Cardiac septum (tissue), 1 donor: ENCODE results near the gene DPP9. TPM values are rescaled to one million over a fixed set of nuclear protein-coding genes. Genes with fewer than 3 reads are reported as not detected.
"Not testable (repeated sequence)": the region's sequence is repeated elsewhere in the genome, so short reads cannot be mapped to it uniquely, and the experiment has no call there.

ENCODE experiments used
- DNase-seq: peaks from one replicate; pipeline ENCODE4 v3.0.0-alpha.2; 2020; ENCODE audit warnings: low spot score
- intact Hi-C: fragments of 100-400 bp; cut with DNase I; formaldehyde crosslinking; loops from one replicate; pipeline ENCODE4 v1.14.0; 2022
- long read RNA-seq: library from polyadenylated mRNA; unstranded; transcript quantifications from one replicate; pipeline ENCODE4 v2.0.0, GENCODE V29; 2021
- total RNA-seq: library from RNA; stranded (reverse); fragmentation: NEBNext Ultra II Directional; extraction: Animal tissue kit (Norgen Biotek cat#: 25700); gene quantifications from one replicate; pipeline ENCODE4 v1.2.1, GENCODE V29; 2021
- donor health status: DM: no; HTN: no; CAD: no.

The DPP9 gene
- 39.0 TPM for total RNA-seq
- long read RNA-seq, full-length matches to known transcripts, result 12 of 84 reads
- long read RNA-seq, partial matches to known transcripts, result 41 of 84 reads
- long read RNA-seq, other reads (novel, unspliced or antisense), result 31 of 84 reads

DNA sequence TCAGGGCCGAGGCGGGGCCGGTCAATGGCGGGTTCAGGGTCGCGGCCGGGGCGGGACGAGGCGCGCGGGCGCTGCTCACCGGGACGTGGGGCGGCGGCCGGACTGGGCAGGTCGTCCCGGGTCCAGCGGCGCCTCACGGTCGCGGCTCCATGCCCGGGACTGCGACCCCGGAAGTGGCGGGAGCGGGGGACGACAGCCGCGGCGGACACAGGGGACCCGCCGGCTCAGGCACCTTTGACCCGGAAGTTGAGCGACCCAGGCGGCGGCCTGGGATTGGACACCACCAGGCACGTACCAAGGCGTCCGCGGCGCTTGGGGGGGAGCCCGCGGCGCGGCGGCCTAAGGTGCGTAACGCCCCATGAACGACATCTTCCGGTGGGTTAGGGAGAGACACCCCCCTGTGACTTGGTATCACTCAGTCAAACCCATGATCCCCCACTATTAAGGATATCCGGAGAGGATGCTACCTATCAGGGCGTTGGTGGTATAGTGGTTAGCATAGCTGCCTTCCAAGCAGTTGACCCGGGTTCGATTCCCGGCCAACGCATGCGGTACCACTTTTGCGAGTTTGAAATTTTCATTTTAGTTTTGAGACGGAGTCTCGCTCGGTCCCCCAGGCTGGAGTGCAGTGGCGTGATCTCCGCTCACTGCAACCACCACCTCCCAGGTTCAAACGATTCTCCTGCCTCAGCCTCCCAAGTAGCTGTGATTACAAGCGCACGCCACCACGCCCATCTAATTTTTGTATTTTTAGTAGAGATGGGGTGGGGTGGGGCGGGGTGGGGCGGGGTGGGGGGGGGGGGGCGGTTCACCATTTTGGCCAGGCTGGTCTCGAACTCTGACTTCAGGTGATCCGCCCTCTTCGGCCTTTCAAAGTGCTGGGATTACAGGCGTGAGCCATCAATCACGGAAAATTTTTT, at the start of gene DPP9:
TSS of gene DPP9 (minus strand) at position 248 of the 920 bp plus-strand sequence. CDS start 3,936 bp downstream, outside the sequence.
- intact Hi-C loops, result no loop called here
- peak; percentile 97 for DNase-seq

- intact Hi-C loops, result no loop called here
Observed at GRCh38 chr19:4773047-4773640, 49.5 kb upstream of the DPP9 start.

DNA sequence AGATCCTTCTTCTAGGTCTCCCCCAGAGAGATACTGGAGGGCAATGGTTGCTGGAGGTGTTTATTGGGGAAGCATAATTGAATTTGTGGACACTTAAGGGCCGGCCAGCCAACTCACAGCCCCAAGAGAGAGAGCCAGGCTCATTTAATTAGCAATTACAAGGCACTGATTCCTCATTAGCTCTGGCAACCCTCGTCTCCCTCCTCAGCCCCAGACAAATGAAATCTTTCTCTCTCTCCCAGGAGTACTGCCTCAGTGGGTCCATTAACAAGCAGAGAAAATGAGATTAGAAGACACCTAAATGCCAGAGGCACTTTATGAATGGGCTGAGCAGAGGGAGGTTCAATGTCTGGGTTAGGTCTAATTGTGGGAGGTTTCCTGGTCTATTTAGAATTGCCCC, 48.9 kb upstream of the DPP9 start:
- intact Hi-C loops, result no loop called here
- DNase-seq, result no peak

More at GRCh38 chr19:4773047-4773640, 49.5 kb upstream of the DPP9 start:
- no peak for DNase-seq

DNA sequence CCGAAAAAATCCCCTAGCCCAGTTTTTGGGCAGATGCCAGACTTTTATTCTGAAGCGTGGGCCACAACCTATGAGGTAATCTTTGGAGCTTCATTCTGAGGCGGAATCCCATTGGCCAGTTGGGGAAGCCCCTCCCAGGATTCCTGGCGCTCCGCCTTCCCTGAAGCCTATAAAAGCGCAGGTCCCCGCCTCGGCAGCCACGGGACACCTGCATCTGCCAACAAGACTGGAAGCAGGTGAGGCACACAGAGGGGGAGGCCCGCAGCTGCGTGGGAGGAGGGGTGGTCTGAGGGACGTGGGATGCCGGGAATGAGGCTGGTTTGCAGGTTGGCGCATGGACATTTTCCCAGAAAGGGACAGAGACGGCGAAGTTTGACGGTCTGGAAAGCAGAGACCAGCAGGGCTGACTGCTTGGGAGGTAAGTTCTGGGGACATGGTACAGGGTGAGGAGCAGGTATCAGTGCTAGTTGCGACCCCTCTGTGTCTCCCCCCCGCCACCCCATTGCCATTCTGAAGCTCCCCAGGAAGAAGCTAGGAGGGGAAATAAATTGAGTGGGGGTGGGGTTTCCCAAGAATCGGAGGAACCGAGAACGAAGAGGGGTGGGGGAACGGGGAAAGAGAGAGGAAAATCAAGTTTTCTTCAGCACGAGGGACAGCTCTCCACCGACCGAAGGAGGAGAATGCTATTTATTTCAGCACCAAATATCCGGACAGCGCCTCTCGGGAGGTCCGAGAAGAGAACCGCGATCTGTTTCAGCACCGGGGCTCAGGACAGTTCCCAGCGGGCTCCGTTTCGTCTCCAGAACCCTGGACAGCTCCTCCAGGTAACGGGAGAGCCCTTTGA, 45.5 kb upstream of the DPP9 start:
- intact Hi-C loops, result no loop called here
- peak; percentile 84 for DNase-seq

DNA sequence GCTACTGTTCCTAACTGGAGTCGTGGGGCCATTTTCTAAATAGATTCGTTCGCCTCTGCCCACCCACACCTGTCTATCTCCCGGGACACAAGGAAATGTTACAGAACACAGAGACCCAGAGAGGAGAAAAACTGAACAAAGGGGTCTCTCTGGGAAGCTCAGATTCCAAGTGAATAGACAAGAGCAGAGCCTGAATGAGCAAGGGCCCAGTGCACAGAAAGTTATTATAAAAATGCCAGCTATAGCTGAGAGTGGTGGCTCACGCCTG, 40.7 kb upstream of the DPP9 start:
- intact Hi-C loops, result no loop called here
- no peak for DNase-seq

DNA sequence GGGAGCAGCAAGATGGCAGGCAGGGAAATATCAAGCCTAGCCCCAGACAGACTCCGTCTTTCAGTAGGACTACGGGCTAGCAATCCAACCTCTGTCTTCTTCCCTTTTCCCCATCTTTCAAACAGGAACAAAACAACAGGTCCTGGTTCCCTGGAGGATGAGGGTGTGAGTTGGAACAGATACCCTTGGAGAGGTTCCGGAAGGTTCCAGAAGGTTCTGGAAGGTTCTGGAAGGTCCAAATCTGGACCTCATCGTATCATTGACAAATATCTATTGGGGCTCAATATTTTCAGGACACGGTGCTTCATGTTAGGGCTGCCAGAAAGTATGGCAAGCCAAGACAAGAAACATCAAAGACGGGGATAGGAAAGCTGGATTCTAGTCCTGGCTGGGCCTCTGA, 39.4 kb upstream of the DPP9 start:
- DNase-seq, result no peak
- intact Hi-C loops, result no loop called here

DNA sequence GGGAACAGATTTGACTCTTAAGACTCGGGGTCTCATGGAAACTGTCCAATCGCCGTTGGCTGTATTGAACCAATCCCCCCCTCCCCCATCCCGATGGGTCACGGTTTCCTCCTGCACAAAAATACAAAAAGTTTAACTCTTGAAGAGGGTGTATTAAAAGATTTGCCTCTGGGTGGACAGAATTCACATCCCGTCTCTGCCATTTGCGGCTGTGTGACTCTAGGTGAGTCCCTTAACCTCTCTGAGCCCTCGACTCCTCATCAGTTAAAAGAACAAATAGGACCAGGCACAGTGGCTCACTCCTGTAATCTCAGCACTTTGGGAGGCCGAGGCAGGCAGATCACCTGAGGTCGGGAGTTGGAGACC, 36.6 kb upstream of the DPP9 start:
- no peak for DNase-seq
- intact Hi-C loops, result no loop called here

- intact Hi-C loops, result no loop called here
- peak; percentile 90 for DNase-seq
Observed at GRCh38 chr19:4759388-4760284, 36.0 kb upstream of the DPP9 start.

- intact Hi-C loops, result no loop called here
- DNase-seq, result no peak
Observed at GRCh38 chr19:4758659-4759058, 35.0 kb upstream of the DPP9 start.

- no peak for DNase-seq
- intact Hi-C loops, result no loop called here
Observed at GRCh38 chr19:4758082-4758481, 34.4 kb upstream of the DPP9 start.

- no peak for DNase-seq
- intact Hi-C loops, result no loop called here
Observed at GRCh38 chr19:4755459-4755858, 31.8 kb upstream of the DPP9 start.

DNA sequence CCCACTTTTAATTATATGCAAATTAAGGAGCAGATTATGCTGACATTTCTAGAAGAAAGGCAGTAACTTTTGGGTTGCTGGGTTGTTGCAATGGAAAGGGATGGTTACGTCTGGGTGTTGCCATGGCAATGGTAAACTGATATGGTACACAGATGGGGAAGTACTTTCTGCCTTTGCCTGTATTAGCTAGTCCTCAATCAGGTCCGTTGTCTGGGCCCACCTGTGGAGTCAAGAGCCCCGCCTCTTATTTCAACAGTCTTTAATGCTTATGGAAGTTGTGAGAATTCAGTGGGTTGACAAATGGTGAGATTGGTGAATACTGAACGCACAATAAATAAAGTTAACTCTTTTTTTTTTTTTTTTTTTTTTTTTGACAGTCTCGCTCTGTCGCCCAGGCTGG, 30.6 kb upstream of the DPP9 start:
- intact Hi-C loops, result no loop called here
- no peak for DNase-seq

GRCh38 chr19:4749870-4750590, 26.4 kb upstream of the DPP9 start:
- intact Hi-C loops, result no loop called here

GRCh38 chr19:4748589-4748988, 24.9 kb upstream of the DPP9 start:
- DNase-seq, result no peak
- intact Hi-C loops, result no loop called here

More at GRCh38 chr19:4749870-4750590, 26.4 kb upstream of the DPP9 start:
- DNase-seq, result no peak

DNA sequence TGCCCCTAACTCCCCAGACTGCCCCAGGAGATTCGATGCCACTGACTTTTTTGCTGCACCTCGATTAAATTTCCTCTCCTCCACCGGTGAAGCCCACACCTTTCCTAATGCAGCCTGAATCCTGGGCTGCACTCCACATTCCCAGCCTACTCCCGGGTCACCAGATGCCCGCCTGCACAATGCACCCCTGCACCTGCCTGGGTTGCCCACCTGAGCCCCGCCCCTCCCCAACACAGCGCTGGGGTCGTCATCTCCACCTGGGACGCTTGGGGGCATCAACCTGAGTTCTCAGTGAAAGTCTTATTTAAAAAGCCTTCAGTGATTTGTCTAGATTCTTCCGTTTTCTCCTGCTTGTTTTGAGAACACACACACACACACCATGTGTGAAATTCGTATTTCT, 24.5 kb upstream of the DPP9 start:
- DNase-seq, result no peak
- intact Hi-C loops, result no loop called here

DNA sequence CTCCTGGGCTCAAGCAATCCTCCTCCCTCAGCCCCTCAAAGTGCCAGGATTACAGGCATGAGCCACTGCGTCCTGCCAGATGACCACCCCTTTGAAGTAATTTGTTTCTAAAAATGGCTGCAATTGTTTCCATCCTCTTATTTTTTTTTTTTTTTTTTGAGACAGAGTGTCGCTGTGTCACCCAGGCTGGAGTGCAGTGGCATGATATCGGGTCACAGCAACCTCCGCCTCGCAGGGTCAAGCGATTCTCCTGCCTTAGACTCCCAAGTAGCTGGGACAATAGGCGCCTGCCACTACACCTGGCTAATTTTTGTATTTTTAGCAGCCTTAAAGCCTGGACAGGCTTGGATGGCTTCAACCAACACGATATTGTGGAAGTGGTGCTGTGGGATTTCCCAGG, 22.3 kb upstream of the DPP9 start:
- no peak for DNase-seq
- intact Hi-C loops, result no loop called here

- DNase-seq, intact Hi-C loops: not testable (repeated sequence)
Observed at GRCh38 chr19:4745175-4745574, 21.5 kb upstream of the DPP9 start.

DNA sequence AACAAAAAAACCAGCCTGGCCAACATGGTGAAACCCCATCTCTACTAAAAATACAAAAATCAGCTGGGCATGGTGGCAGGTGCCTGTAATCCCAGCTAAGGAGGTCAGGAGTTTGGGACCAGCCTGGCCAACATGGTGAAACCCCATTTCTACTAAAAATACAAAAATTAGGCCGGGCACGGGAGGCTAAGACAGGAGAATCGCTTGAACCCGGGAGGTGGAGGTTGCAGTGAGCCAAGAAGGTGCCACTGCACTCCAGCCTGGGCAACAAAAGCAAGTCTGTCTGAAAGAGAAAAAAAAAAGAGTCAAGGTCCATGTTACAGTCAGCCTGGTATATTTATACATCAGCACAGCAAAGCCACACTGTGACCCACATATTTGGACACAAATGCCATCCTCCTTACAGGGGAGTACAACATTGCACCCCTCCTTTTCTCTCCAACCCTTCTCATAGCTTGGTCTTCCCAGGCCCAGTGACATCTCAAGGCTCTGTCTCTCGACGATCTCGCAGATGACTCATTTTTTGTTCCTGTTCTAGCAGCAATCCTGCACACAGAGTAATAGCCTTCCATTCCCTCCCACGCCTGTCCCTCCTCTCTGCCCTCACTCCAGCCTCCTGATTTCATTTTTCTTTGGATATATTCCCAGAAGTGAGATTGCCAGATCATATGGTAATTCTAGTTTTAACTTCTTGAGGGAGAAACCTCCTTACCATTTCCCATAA, 21.0 kb upstream of the DPP9 start:
- intact Hi-C loops, result no loop called here
- DNase-seq, result no peak
